ENCODE measurements around the gene PACSIN2. TPM values are rescaled to one million over a fixed set of nuclear protein-coding genes. Genes with fewer than 3 reads are reported as not detected.

Gene PACSIN2
- total and polyA plus RNA-seq, 8 donors = 24.9 to 154 (median 71.6) TPM

GRCh38 chr22:42883121-42883520 lies 131.8 kb downstream of the PACSIN2 start:
- Histone ChIP-seq H3K4me3 (no peak overlapping the region), H3K36me3 (peaks cover 60 to 100% (median 99%) of the 10 kb centered on the region in 4 donors), H3K9me3 (no peaks in the 10 kb centered on the region), H3K27ac (peak overlapping the region in 1 of 5 donors; percentile 65), H3K4me1 (peaks cover 4 to 38% (median 10%) of the 10 kb centered on the region in 4 donors), H3K27me3 (no peaks in the 10 kb centered on the region)
- no peak for DNase-seq
- WGBS, 5 donors = 85 to 92% (median 89%) methylated on average over 8 of the region's 8 CpGs
- intact Hi-C loops (cut with DNase I; ENCODE audit: low total_unique reads) = no loop called here
- TF ChIP-seq POLR2AphosphoS5 (IDR thresholded peaks at IDR 0.05) (no peak), EP300 (IDR thresholded peaks at IDR 0.05) (no peak), CTCF (IDR thresholded peaks at IDR 0.05) (no peak), POLR2A (IDR thresholded peaks at IDR 0.05) (no peak)

GRCh38 chr22:42881982-42882656 lies 132.8 kb downstream of the PACSIN2 start:
- intact Hi-C loops (cut with DNase I; ENCODE audit: low total_unique reads) = no loop called here
- WGBS, 5 donors = 56 to 74% (median 63%) methylated on average over 10 of the region's 10 CpGs
- peak; percentile 61 to 69 for DNase-seq
- TF ChIP-seq POLR2AphosphoS5 (IDR thresholded peaks at IDR 0.05) (peak in 1 of 3 donors; percentile 7), EP300 (IDR thresholded peaks at IDR 0.05) (no peak)
- H3K27me3 ChIP-seq = no peaks in the 10 kb centered on the region
- peak overlapping the region in 4 of 5 donors; percentile 9 to 65 (median 34) for H3K27ac ChIP-seq
- peaks cover 0 to 28% (median 3%) of the 10 kb centered on the region in 4 donors for H3K4me1 ChIP-seq
- no peak overlapping the region for H3K4me3 ChIP-seq
- H3K36me3 ChIP-seq = peaks cover 63 to 100% (median 99%) of the 10 kb centered on the region in 4 donors
- H3K9me3 ChIP-seq = no peaks in the 10 kb centered on the region

- intact Hi-C loops (cut with DNase I; ENCODE audit: low total_unique reads) = no loop called here
- Histone ChIP-seq H3K36me3 (peaks cover 69 to 100% (median 99%) of the 10 kb centered on the region in 4 donors), H3K27ac (peak overlapping the region in 3 of 5 donors; percentile 9 to 65 (median 25)), H3K27me3 (no peaks in the 10 kb centered on the region), H3K4me3 (no peak overlapping the region), H3K9me3 (no peaks in the 10 kb centered on the region), H3K4me1 (peaks cover 0 to 20% (median 3%) of the 10 kb centered on the region in 4 donors)
- 86 to 93% (median 88%) methylated on average over 12 of the region's 12 CpGs for WGBS, 5 donors
- no peak for DNase-seq
- TF ChIP-seq EP300 (IDR thresholded peaks at IDR 0.05) (no peak), POLR2A (IDR thresholded peaks at IDR 0.05) (no peak), CTCF (IDR thresholded peaks at IDR 0.05) (no peak), POLR2AphosphoS5 (IDR thresholded peaks at IDR 0.05) (no peak)
These were observed 133.7 kb downstream of the PACSIN2 start for GRCh38 chr22:42881298-42881697.

- Histone ChIP-seq H3K9me3 (no peaks in the 10 kb centered on the region), H3K36me3 (peaks cover 73 to 100% (median 99%) of the 10 kb centered on the region in 4 donors), H3K27me3 (no peaks in the 10 kb centered on the region), H3K4me3 (no peak overlapping the region), H3K27ac (peak overlapping the region in 1 of 5 donors; percentile 65), H3K4me1 (peaks cover 0 to 15% (median 3%) of the 10 kb centered on the region in 4 donors)
- WGBS, 5 donors = 85 to 96% (median 87%) methylated on average over 4 to 8 of the region's 8 CpGs
- TF ChIP-seq EP300 (IDR thresholded peaks at IDR 0.05) = no peak
- intact Hi-C loops (cut with DNase I; ENCODE audit: low total_unique reads) = no loop called here
- no peak for DNase-seq
These were observed 134.1 kb downstream of the PACSIN2 start for GRCh38 chr22:42880815-42881214.

- H3K36me3 ChIP-seq = peaks cover 72 to 100% (median 100%) of the 10 kb centered on the region in 4 donors
- no peaks in the 10 kb centered on the region for H3K9me3 ChIP-seq
- 75 to 88% (median 79%) methylated on average over 9 to 14 of the region's 14 CpGs for WGBS, 5 donors
- H3K27ac ChIP-seq = no peak overlapping the region
- TF ChIP-seq POLR2AphosphoS5 (IDR thresholded peaks at IDR 0.05) = no peak
- TF ChIP-seq POLR2A (IDR thresholded peaks at IDR 0.05) = no peak
- no peak for TF ChIP-seq CTCF (IDR thresholded peaks at IDR 0.05)
- no peak for TF ChIP-seq EP300 (IDR thresholded peaks at IDR 0.05)
- DNase-seq = no peak
- H3K4me3 ChIP-seq = no peak overlapping the region
- H3K27me3 ChIP-seq = no peaks in the 10 kb centered on the region
- H3K4me1 ChIP-seq = peaks cover 0 to 7% (median 2%) of the 10 kb centered on the region in 4 donors
- intact Hi-C loops (cut with DNase I; ENCODE audit: low total_unique reads) = no loop called here
These were observed 135.5 kb downstream of the PACSIN2 start for GRCh38 chr22:42879371-42880021.
